H9 (cell line): ENCODE measurements around the gene DAGLB. TPM values are rescaled to one million over a fixed set of nuclear protein-coding genes. Genes with fewer than 3 reads are reported as not detected.

Experiments used
- DNase-seq: peaks from one replicate; pipeline ENCODE4 v3.0.0-alpha.2; 2017
- H2AFZ ChIP-seq: one replicate; pipeline ENCODE4 v1.6.1; 2013; ENCODE audit warnings: mild to moderate bottlenecking, low read length, control low read depth, moderate library complexity
- H2AK5ac ChIP-seq: 2 replicates; pipeline ENCODE4 v1.6.1; 2013; ENCODE audit warnings: low read length, control low read depth, mixed read lengths; ENCODE audit not compliant: insufficient read length
- H2BK120ac ChIP-seq: one replicate; pipeline ENCODE4 v1.6.1; 2013; ENCODE audit warnings: low read depth, mild to moderate bottlenecking, low read length, control low read depth, inconsistent platforms; ENCODE audit not compliant: poor library complexity, severe bottlenecking
- H2BK12ac ChIP-seq: 2 replicates; pipeline ENCODE4 v1.6.1; 2013; ENCODE audit warnings: low read length, control low read depth, mixed read lengths, low read depth; ENCODE audit not compliant: insufficient read length
- H2BK15ac ChIP-seq: 2 replicates; pipeline ENCODE4 v1.6.1; 2013; ENCODE audit warnings: low read depth, low read length, control low read depth
- H2BK20ac ChIP-seq: one replicate; pipeline ENCODE4 v1.6.1; 2013; ENCODE audit warnings: low read depth, mild to moderate bottlenecking, low read length, control low read depth, inconsistent platforms; ENCODE audit not compliant: poor library complexity, severe bottlenecking
- H2BK5ac ChIP-seq: 2 replicates; pipeline ENCODE4 v1.6.1; 2013; ENCODE audit warnings: low read length, control low read depth, mixed read lengths; ENCODE audit not compliant: insufficient read length
- H3K14ac ChIP-seq: 2 replicates; pipeline ENCODE4 v1.6.1; 2013; ENCODE audit warnings: low read length, control low read depth; ENCODE audit not compliant: insufficient read depth
- H3K18ac ChIP-seq: 2 replicates; pipeline ENCODE4 v1.6.1; 2013; ENCODE audit warnings: low read depth, mild to moderate bottlenecking, mixed read lengths, low read length, control low read depth; ENCODE audit not compliant: insufficient read length
- H3K23ac ChIP-seq: 2 replicates; pipeline ENCODE4 v1.6.1; 2013; ENCODE audit warnings: low read length, control low read depth, mixed read lengths, low read depth; ENCODE audit not compliant: insufficient read length
- H3K23me2 ChIP-seq: 2 replicates; pipeline ENCODE4 v1.6.1; 2013; ENCODE audit warnings: low read depth, mild to moderate bottlenecking, mixed read lengths, low read length, control low read depth; ENCODE audit not compliant: insufficient read length, poor library complexity, severe bottlenecking
- H3K27ac ChIP-seq: 2 replicates; pipeline ENCODE4 v1.5.1; 2013; ENCODE audit warnings: low read length, control low read depth, mixed read lengths, low read depth; ENCODE audit not compliant: insufficient read length
- H3K27me3 ChIP-seq: 2 replicates; pipeline ENCODE4 v1.6.1; 2013; ENCODE audit warnings: low read length, control low read depth, inconsistent platforms; ENCODE audit not compliant: insufficient read depth
- H3K4ac ChIP-seq: 2 replicates; pipeline ENCODE4 v1.6.1; 2013; ENCODE audit warnings: low read depth, mild to moderate bottlenecking, control low read depth, inconsistent platforms, low read length, moderate library complexity
- H3K4me1 ChIP-seq: 2 replicates; pipeline ENCODE4 v1.6.1; 2013; ENCODE audit warnings: low read length, control low read depth, inconsistent platforms; ENCODE audit not compliant: insufficient read depth
- H3K4me2 ChIP-seq: 2 replicates; pipeline ENCODE4 v1.6.1; 2013; ENCODE audit warnings: low read length, control low read depth, mixed read lengths; ENCODE audit not compliant: insufficient read length, insufficient read depth
- H3K56ac ChIP-seq: 2 replicates; pipeline ENCODE4 v1.6.1; 2013; ENCODE audit warnings: low read depth, mild to moderate bottlenecking, mixed read lengths, low read length, control low read depth; ENCODE audit not compliant: insufficient read length
- H3K79me1 ChIP-seq: 2 replicates; pipeline ENCODE4 v1.6.1; 2013; ENCODE audit warnings: low read depth, mild to moderate bottlenecking, moderate library complexity, low read length, control low read depth, inconsistent platforms; ENCODE audit not compliant: insufficient read depth, poor library complexity, severe bottlenecking
- H3K79me2 ChIP-seq: 2 replicates; pipeline ENCODE4 v1.6.1; 2013; ENCODE audit warnings: low read length, control low read depth, inconsistent platforms; ENCODE audit not compliant: insufficient read depth
- H3K9ac ChIP-seq: 2 replicates; pipeline ENCODE4 v1.6.1; 2013; ENCODE audit warnings: low read length, control low read depth, mixed read lengths; ENCODE audit not compliant: insufficient read length; ENCODE audit errors: extremely low read depth
- H3K9me3 ChIP-seq: one replicate; pipeline ENCODE4 v1.6.1; 2013; ENCODE audit warnings: low read depth, low read length, inconsistent platforms; ENCODE audit not compliant: control insufficient read depth
- H3T11ph ChIP-seq: one replicate; pipeline ENCODE4 v1.6.1; 2013; ENCODE audit warnings: mild to moderate bottlenecking, low read length, control low read depth, inconsistent platforms
- H4K20me1 ChIP-seq: one replicate; pipeline ENCODE4 v1.6.1; 2013; ENCODE audit not compliant: control insufficient read depth, insufficient read length, insufficient read depth
- H4K5ac ChIP-seq: 2 replicates; pipeline ENCODE4 v1.6.1; 2013; ENCODE audit warnings: low read depth, mild to moderate bottlenecking, mixed read lengths, low read length, control low read depth; ENCODE audit not compliant: insufficient read length
- H4K8ac ChIP-seq: replicated peaks from 2 replicates; pipeline ENCODE4 v1.6.1; 2013; ENCODE audit warnings: low read length, control low read depth, mixed read lengths, low read depth; ENCODE audit not compliant: insufficient read length
- H4K91ac ChIP-seq: 2 replicates; pipeline ENCODE4 v1.6.1; 2013; ENCODE audit warnings: low read depth, mild to moderate bottlenecking, moderate library complexity, mixed read lengths, low read length, control low read depth; ENCODE audit not compliant: insufficient read length
- H3K27ac Mint-ChIP-seq, 3 experiments: 2 replicates in 2 of 3; 3 replicates in 1 of 3; pipeline ENCODE4 v1.8.0; 2020 to 2021; ENCODE audit warnings: mixed read lengths in 3 of 3, mild to moderate bottlenecking in 1 of 3, moderate library complexity in 1 of 3
- H3K27me3 Mint-ChIP-seq: 2 replicates; pipeline ENCODE4 v1.8.0; 2021; ENCODE audit warnings: low read depth, mild to moderate bottlenecking, moderate library complexity, mixed read lengths
- H3K36me3 Mint-ChIP-seq, 3 experiments: 2 replicates in 2 of 3; 3 replicates in 1 of 3; pipeline ENCODE4 v1.8.0; 2020 to 2021; ENCODE audit warnings: low read depth in 3 of 3, mixed read lengths in 3 of 3; ENCODE audit not compliant: insufficient read depth in 1 of 3
- H3K4me1 Mint-ChIP-seq, 2 experiments: 2 replicates each; pipeline ENCODE4 v1.8.0; 2020; ENCODE audit warnings: mixed read lengths in 2 of 2
- H3K4me3 Mint-ChIP-seq, 2 experiments: 2 replicates in 1 of 2; 3 replicates in 1 of 2; pipeline ENCODE4 v1.8.0; 2020 to 2021; ENCODE audit warnings: mild to moderate bottlenecking in 2 of 2, mixed read lengths in 2 of 2, moderate library complexity in 1 of 2
- H3K9me3 Mint-ChIP-seq, 2 experiments: 2 replicates in 1 of 2; 3 replicates in 1 of 2; pipeline ENCODE4 v1.8.0; 2020; ENCODE audit warnings: mild to moderate bottlenecking in 2 of 2, mixed read lengths in 2 of 2, moderate library complexity in 1 of 2
- whole genome bisulfite sequencing: extraction: QIAGEN DNeasy Blood & Tissue Kit; methylation state at CpG from one replicate; pipeline ENCODE4 v1.1.7; 2013; ENCODE audit warnings: missing lambda C conversion rate, low lambda C conversion rate, mixed read lengths; ENCODE audit not compliant: insufficient read length; ENCODE audit errors: extremely low coverage; 5-methylcytosine and 5-hydroxymethylcytosine counted together
- total RNA-seq: library from RNA; stranded (reverse); gene quantifications from 2 replicates; pipeline ENCODE4 v1.2.1, GENCODE V29; 2021
- TF ChIP-seq, protein P1 (sequence below): fragments of 200-600 bp; sonication (generic); conservative IDR thresholded peaks from 3 replicates; pipeline ENCODE4 v1.8.0; 2021; ENCODE audit warnings: antibody characterized with exemption, mild to moderate bottlenecking

Gene DAGLB
- total RNA-seq, 1 experiment from 2014 or later: 46.4 TPM

DNA sequence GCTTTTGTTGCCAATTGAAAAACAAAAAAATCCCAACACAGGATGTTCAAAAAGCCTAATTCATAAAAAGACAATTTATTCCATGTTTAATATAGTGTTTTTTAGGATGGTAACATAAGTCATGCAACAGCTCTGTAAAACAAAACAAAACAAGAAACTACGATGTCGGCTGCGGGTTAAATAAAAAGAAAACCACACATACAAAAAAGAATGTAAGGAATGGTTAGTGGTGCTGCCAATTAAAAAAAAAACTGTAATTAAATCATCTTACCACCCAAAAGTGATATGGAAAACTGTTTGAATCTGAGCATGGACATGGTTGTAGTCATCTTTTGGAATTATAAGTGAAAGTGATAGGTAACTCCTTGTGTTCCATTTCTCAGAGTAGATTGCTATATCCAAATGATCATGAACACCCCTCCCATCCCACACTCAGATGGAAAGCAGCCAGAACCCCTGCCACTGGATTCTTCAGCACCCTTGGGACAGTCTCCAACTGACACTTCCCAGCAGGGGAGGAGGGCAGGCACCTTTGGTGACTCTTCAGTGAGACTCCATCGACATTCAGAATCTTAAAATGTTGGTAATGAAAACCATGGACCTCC lies 14.3 kb upstream of the DAGLB start:
- WGBS: no CpG with 5 or more reads among the region's 4 CpGs
- Mint-ChIP-seq H3K36me3 (peaks cover 30 to 53% (median 33%) of the 10 kb centered on the region in 3 experiments), H3K9me3 (peaks cover 16 to 17% of the 10 kb centered on the region in 2 experiments)

More for the DNA sequence above, 14.3 kb upstream of the DAGLB start:
- Histone ChIP-seq H2BK12ac (no peak overlapping the region), H4K20me1 (no peaks in the 10 kb centered on the region), H3K23ac (no peak overlapping the region), H3K18ac (no peak overlapping the region), H2AK5ac (no peak overlapping the region), H3K79me1 (no peaks in the 10 kb centered on the region), H3K79me2 (no peaks in the 10 kb centered on the region), H3K9me3 (peaks cover 13% of the 10 kb centered on the region), H2BK15ac (no peak overlapping the region), H3K56ac (no peak overlapping the region), H2AFZ (no peak overlapping the region), H4K5ac (no peak overlapping the region), H2BK5ac (no peak overlapping the region), H4K91ac (no peak overlapping the region), H3T11ph (no peak overlapping the region), H3K4me2 (no peak overlapping the region), H3K14ac (no peak overlapping the region), H3K27me3 (no peaks in the 10 kb centered on the region), H2BK120ac (no peak overlapping the region), H3K27ac (no peak overlapping the region), H3K23me2 (no peaks in the 10 kb centered on the region), H3K4ac (no peak overlapping the region), H4K8ac (no peak overlapping the region), H3K4me1 (no peaks in the 10 kb centered on the region), H3K9ac (no peak overlapping the region), H2BK20ac (no peak overlapping the region)
- DNase-seq: no peak
- TF ChIP-seq, protein P1, sequence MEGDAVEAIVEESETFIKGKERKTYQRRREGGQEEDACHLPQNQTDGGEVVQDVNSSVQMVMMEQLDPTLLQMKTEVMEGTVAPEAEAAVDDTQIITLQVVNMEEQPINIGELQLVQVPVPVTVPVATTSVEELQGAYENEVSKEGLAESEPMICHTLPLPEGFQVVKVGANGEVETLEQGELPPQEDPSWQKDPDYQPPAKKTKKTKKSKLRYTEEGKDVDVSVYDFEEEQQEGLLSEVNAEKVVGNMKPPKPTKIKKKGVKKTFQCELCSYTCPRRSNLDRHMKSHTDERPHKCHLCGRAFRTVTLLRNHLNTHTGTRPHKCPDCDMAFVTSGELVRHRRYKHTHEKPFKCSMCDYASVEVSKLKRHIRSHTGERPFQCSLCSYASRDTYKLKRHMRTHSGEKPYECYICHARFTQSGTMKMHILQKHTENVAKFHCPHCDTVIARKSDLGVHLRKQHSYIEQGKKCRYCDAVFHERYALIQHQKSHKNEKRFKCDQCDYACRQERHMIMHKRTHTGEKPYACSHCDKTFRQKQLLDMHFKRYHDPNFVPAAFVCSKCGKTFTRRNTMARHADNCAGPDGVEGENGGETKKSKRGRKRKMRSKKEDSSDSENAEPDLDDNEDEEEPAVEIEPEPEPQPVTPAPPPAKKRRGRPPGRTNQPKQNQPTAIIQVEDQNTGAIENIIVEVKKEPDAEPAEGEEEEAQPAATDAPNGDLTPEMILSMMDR: no peak
- Mint-ChIP-seq H3K4me3 (no peak overlapping the region), H3K27me3 (no peaks in the 10 kb centered on the region), H3K4me1 (no peaks in the 10 kb centered on the region), H3K27ac (no peak overlapping the region)
